GM12865 (cell line): ENCODE measurements around the gene YLPM1.

ENCODE experiments used
- DNase-seq: peaks from one replicate; pipeline ENCODE4 v3.0.0; 2010; ENCODE audit warnings: low read depth
- H3K4me3 ChIP-seq: 2 replicates; pipeline ENCODE4 v1.5.1; 2011; ENCODE audit warnings: mild to moderate bottlenecking, low read depth, low read length, control low read depth
- CTCF ChIP-seq: IDR thresholded peaks from 2 replicates; pipeline ENCODE4 v1.5.1; 2011; ENCODE audit warnings: low read length, control low read depth, low read depth, inconsistent platforms; ENCODE audit not compliant: insufficient read depth; ENCODE audit errors: missing control alignments

The YLPM1 gene

GRCh38 chr14:74762917-74763802, at the start of gene YLPM1:
Gene YLPM1, plus strand, starts transcription at chr14:74763316. Its CDS starts 174 bp downstream, at chr14:74763490.
- H3K4me3 ChIP-seq = peak within 1 kb of the TSS; percentile 93
- TF ChIP-seq CTCF = peak; percentile 53
- DNase-seq = peak; percentile 98

- TF ChIP-seq CTCF = no peak
- DNase-seq = no peak
- H3K4me3 ChIP-seq = peak overlapping the region; percentile 89
These were observed 49.8 kb upstream of the YLPM1 start for GRCh38 chr14:74713395-74713735.

- no peak for TF ChIP-seq CTCF
- no peak for DNase-seq
- H3K4me3 ChIP-seq = no peak overlapping the region
These were observed 42.6 kb upstream of the YLPM1 start for GRCh38 chr14:74720526-74720925.

- no peak for TF ChIP-seq CTCF
- no peak for DNase-seq
- no peak overlapping the region for H3K4me3 ChIP-seq
These were observed 40.0 kb upstream of the YLPM1 start for GRCh38 chr14:74723134-74723533.

GRCh38 chr14:74732387-74732786, 30.7 kb upstream of the YLPM1 start:
- TF ChIP-seq CTCF = no peak

GRCh38 chr14:74733221-74733620, 29.9 kb upstream of the YLPM1 start:
- DNase-seq = no peak
- TF ChIP-seq CTCF = no peak
- H3K4me3 ChIP-seq = no peak overlapping the region

More at GRCh38 chr14:74732387-74732786, 30.7 kb upstream of the YLPM1 start:
- DNase-seq = no peak
- H3K4me3 ChIP-seq = no peak overlapping the region

- TF ChIP-seq CTCF = no peak
- H3K4me3 ChIP-seq = no peak overlapping the region
- DNase-seq = no peak
These were observed 28.0 kb upstream of the YLPM1 start for GRCh38 chr14:74735125-74735524.
